Naive thymus-derived CD8-positive, alpha-beta T cell (primary cell): Measurements from ENCODE around the gene SLC2A4. TPM values are rescaled to one million over a fixed set of nuclear protein-coding genes. Genes with fewer than 3 reads are reported as not detected.
"Not testable (repeated sequence)": the region's sequence is repeated elsewhere in the genome, so short reads cannot be mapped to it uniquely, and the experiment has no call there.

Experiments used
- ATAC-seq, 2 donors: fragments of 150-1000 bp; cut with Tn5 transposase in 1 of 2; sonication (Bioruptor Pico), chemical (Tn5 transposase) in 1 of 2; 1 replicate in 1 of 2; 2 replicates in 1 of 2; pipeline ENCODE4 v1.10.0; 2021; ENCODE audit warnings: mild to moderate bottlenecking in 2 of 2, moderate library complexity in 2 of 2
- POLR2A ChIA-PET: fragments of 350-600 bp; sonication (Branson Sonifier 250); formaldehyde crosslinking; loops from one replicate; lab custom pipeline; 2021; ENCODE audit warnings: antibody characterized with exemption; lab: Charles Lee
- DNase-seq, 10 donors: peaks; one replicate each; pipeline versions ENCODE4 v3.0.0 to v3.0.0-alpha.2; 2020 to 2022
- H3K27ac Mint-ChIP-seq, 10 donors: one replicate each; pipeline ENCODE4 v1.8.0; 2020 to 2022; ENCODE audit warnings: mild to moderate bottlenecking in 10 of 10, mixed read lengths in 10 of 10, moderate library complexity in 4 of 10, inconsistent platforms in 1 of 10
- H3K27me3 Mint-ChIP-seq, 5 donors: one replicate each; pipeline ENCODE4 v1.8.0; 2021 to 2022; ENCODE audit warnings: mixed read lengths in 5 of 5
- H3K36me3 Mint-ChIP-seq, 3 donors: one replicate each; pipeline ENCODE4 v1.8.0; 2020 to 2022; ENCODE audit warnings: mixed read lengths in 3 of 3, mild to moderate bottlenecking in 2 of 3, inconsistent platforms in 1 of 3
- H3K4me1 Mint-ChIP-seq, 4 donors: one replicate each; pipeline ENCODE4 v1.8.0; 2021 to 2022; ENCODE audit warnings: mixed read lengths in 4 of 4
- H3K4me3 Mint-ChIP-seq, 10 donors: one replicate each; pipeline ENCODE4 v1.8.0; 2020 to 2022; ENCODE audit warnings: mild to moderate bottlenecking in 10 of 10, mixed read lengths in 10 of 10, moderate library complexity in 6 of 10, inconsistent platforms in 1 of 10
- H3K9me3 Mint-ChIP-seq, 9 donors: one replicate each; pipeline ENCODE4 v1.8.0; 2020 to 2022; ENCODE audit warnings: mixed read lengths in 9 of 9, mild to moderate bottlenecking in 3 of 9, inconsistent platforms in 1 of 9, moderate library complexity in 1 of 9
- polyA plus RNA-seq, 3 donors: library from polyadenylated mRNA; unstranded; fragments of 300-500 nt; fragmentation: Illumina TruSeq; gene quantifications; one replicate each; pipeline ENCODE4 v1.2.3, GENCODE V29; 2021
- total RNA-seq, 8 experiments: library from RNA in 2 of 8; stranded (reverse) in 2 of 8; gene quantifications; one replicate each; pipeline ENCODE4 v1.2.3 and lab custom pipeline; 2021 to 2026

Gene SLC2A4
- total and polyA plus RNA-seq, 5 experiments from 2014 or later = not detected

- Mint-ChIP-seq H3K36me3 (peaks cover 0 to 45% (median 2%) of the 10 kb centered on the region in 3 donors), H3K27me3 (peaks cover 0 to 4% (median 0%) of the 10 kb centered on the region in 5 donors), H3K4me3 (peak within 1 kb of the TSS; percentile 83 to 100 (median 96)), H3K27ac (peak within 1 kb of the TSS; percentile 81 to 100 (median 98)), H3K4me1 (peaks cover 46 to 75% (median 63%) of the 10 kb centered on the region in 4 donors), H3K9me3 (peaks cover 0 to 2% (median 0%) of the 10 kb centered on the region in 9 donors)
- ATAC-seq (peak; percentile 51 to 67), DNase-seq (peak; percentile 92 to 98 (median 96))
- POLR2A ChIA-PET = interaction anchor here (0.6 to 18.2 kb wide), 23 partner anchors 10 to 1753 kb away, joined by 3 to 371 read pairs (median 4); partner anchors contain the start of genes ACADVL, ACAP1, CLDN7 and CTDNEP1
These were observed 42.2 kb upstream of the SLC2A4 start, which contains the start of gene PHF23 for GRCh38 chr17:7239091-7240027. Gene PHF23, minus strand, starts transcription at chr17:7239457. Its CDS starts 178 bp downstream, at chr17:7239279.

- H3K27me3 Mint-ChIP-seq = peaks cover 0 to 3% (median 0%) of the 10 kb centered on the region in 5 donors
- H3K27ac Mint-ChIP-seq = peak overlapping the region; percentile 81 to 100 (median 99)
- H3K4me3 Mint-ChIP-seq = peak overlapping the region; percentile 83 to 100 (median 96)
- peaks cover 0 to 45% (median 2%) of the 10 kb centered on the region in 3 donors for H3K36me3 Mint-ChIP-seq
- ATAC-seq (no peak), DNase-seq (no peak)
- H3K9me3 Mint-ChIP-seq = peaks cover 0 to 2% (median 0%) of the 10 kb centered on the region in 9 donors
- POLR2A ChIA-PET = interaction anchor here (1.1 to 18.2 kb wide), 7 partner anchors 9 to 447 kb away, joined by 3 to 371 read pairs (median 4); partner anchors contain the start of genes ACADVL, CLDN7, CTDNEP1 and DLG4
- peaks cover 40 to 65% (median 52%) of the 10 kb centered on the region in 4 donors for H3K4me1 Mint-ChIP-seq
These were observed 41.1 kb upstream of the SLC2A4 start for GRCh38 chr17:7240375-7240774.

GRCh38 chr17:7241090-7241733 lies 40.3 kb upstream of the SLC2A4 start:
- H3K9me3 Mint-ChIP-seq = peaks cover 0 to 2% (median 0%) of the 10 kb centered on the region in 9 donors
- POLR2A ChIA-PET = interaction anchor here (0.6 to 18.2 kb wide), 10 partner anchors 8 to 446 kb away, joined by 3 to 371 read pairs (median 4); partner anchors contain the start of genes ACADVL, ACAP1, CTDNEP1 and DLG4
- DNase-seq (no peak), ATAC-seq (no peak)
- H3K27me3 Mint-ChIP-seq = peaks cover 0 to 3% (median 0%) of the 10 kb centered on the region in 5 donors
- H3K4me1 Mint-ChIP-seq = peaks cover 35 to 60% (median 44%) of the 10 kb centered on the region in 4 donors
- peak overlapping the region; percentile 97 to 100 (median 99) for H3K27ac Mint-ChIP-seq
- H3K36me3 Mint-ChIP-seq = peaks cover 0 to 48% (median 2%) of the 10 kb centered on the region in 3 donors
- peak overlapping the region; percentile 83 to 100 (median 97) for H3K4me3 Mint-ChIP-seq

DNA sequence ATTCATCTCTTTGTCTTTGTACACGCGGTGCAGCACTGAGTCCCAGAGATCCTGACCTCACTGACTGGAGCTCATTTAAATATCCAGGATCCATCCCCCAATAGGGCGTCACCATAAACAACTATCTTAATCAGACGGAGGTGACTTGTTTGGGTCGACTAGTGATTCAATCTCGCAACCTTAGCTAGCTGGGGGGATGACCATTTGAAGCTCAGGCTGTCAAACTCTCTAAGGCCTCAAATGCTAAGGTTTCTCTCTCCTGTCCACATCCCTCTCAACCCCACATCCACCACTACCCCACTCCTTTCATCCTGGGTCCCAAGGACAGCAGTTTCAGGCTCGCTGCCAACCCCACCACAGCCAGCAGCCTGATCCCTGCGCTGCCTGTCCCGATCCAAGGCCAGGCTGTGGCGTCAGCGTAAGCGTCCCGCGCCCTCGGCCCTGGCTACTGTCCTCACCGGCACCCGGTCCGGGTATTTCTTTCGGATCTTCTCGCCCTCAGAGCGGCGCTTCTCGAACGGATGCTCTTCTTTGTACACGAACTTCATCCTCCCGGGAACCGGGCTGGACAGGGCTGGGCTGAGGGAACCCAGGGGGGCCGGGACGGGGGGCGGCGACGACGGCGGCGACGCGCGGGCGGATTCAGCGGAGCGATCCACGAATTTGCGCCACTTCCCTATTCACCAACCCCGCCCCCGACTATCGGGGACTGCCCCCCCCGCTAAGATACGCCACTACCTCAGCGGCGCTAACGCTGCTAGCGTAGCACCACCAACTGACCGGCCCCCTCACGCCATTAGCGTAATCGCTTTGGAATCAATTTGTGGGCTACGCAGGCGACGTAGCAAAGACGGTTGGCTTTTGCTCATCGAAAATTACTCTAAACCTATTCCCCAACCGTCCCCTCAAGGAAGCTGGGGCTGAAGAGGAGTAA lies 39.5 kb upstream of the SLC2A4 start, which contains the start of gene GABARAP:
GABARAP (minus strand) TSS at position 667 of the 934 bp plus-strand sequence; CDS start at position 548, 119 bp downstream.
- peaks cover 31 to 59% (median 44%) of the 10 kb centered on the region in 4 donors for H3K4me1 Mint-ChIP-seq
- peak within 1 kb of the TSS; percentile 97 to 100 (median 99) for H3K27ac Mint-ChIP-seq
- DNase-seq (peak; percentile 82 to 97 (median 90)), ATAC-seq (peak; percentile 16 to 29)
- POLR2A ChIA-PET = interaction anchor here (0.6 to 18.2 kb wide), 22 partner anchors 7 to 926 kb away, joined by 3 to 371 read pairs (median 4); partner anchors contain the start of genes ACADVL, ACAP1, CTDNEP1 and DLG4
- peak within 1 kb of the TSS; percentile 83 to 100 (median 97) for H3K4me3 Mint-ChIP-seq
- peaks cover 0 to 3% (median 0%) of the 10 kb centered on the region in 5 donors for H3K27me3 Mint-ChIP-seq
- H3K9me3 Mint-ChIP-seq = peaks cover 0 to 2% (median 0%) of the 10 kb centered on the region in 9 donors
- H3K36me3 Mint-ChIP-seq = peaks cover 0 to 49% (median 4%) of the 10 kb centered on the region in 3 donors

GRCh38 chr17:7242717-7243452 lies 38.6 kb upstream of the SLC2A4 start:
- ATAC-seq (peak; percentile 37 to 51), DNase-seq (peak; percentile 89 to 99 (median 92))
- peaks cover 0 to 3% (median 0%) of the 10 kb centered on the region in 5 donors for H3K27me3 Mint-ChIP-seq
- POLR2A ChIA-PET = interaction anchor here (0.6 to 18.2 kb wide), 17 partner anchors 7 to 925 kb away, joined by 3 to 371 read pairs (median 4); partner anchors contain the start of genes ACADVL, ACAP1, CTDNEP1 and DLG4
- H3K27ac Mint-ChIP-seq = peak overlapping the region; percentile 97 to 100 (median 99)
- H3K4me1 Mint-ChIP-seq = peaks cover 28 to 51% (median 41%) of the 10 kb centered on the region in 4 donors
- peaks cover 0 to 46% (median 4%) of the 10 kb centered on the region in 3 donors for H3K36me3 Mint-ChIP-seq
- H3K4me3 Mint-ChIP-seq = peak overlapping the region; percentile 83 to 100 (median 97)
- H3K9me3 Mint-ChIP-seq = peaks cover 0 to 2% (median 0%) of the 10 kb centered on the region in 9 donors

DNA sequence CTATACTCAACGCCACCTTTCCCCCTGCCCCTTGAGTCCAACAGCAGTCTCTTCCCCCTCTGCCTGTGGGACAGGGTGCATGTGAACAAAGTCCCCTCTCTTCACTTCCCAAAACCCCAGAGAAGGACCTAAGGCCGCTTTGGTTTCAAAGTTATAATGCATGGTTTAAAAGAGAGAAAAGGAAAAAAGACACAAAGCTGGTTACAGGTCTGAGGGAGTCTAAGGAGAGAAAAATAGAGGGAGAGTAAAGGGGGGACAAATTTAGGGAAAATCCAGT lies 38.1 kb upstream of the SLC2A4 start:
- H3K4me3 Mint-ChIP-seq = peak overlapping the region; percentile 79 to 98 (median 88)
- no peak for ATAC-seq
- peaks cover 0 to 3% (median 0%) of the 10 kb centered on the region in 5 donors for H3K27me3 Mint-ChIP-seq
- peaks cover 0 to 46% (median 4%) of the 10 kb centered on the region in 3 donors for H3K36me3 Mint-ChIP-seq
- no peak for DNase-seq
- POLR2A ChIA-PET = interaction anchor here (1.3 to 18.2 kb wide), 8 partner anchors 6 to 208 kb away, joined by 3 to 371 read pairs (median 8); partner anchors contain the start of genes ACADVL, CTDNEP1, DLG4 and ELP5
- peak overlapping the region; percentile 88 to 100 (median 96) for H3K27ac Mint-ChIP-seq
- H3K4me1 Mint-ChIP-seq = peaks cover 28 to 53% (median 41%) of the 10 kb centered on the region in 4 donors
- H3K9me3 Mint-ChIP-seq = peaks cover 0 to 2% (median 0%) of the 10 kb centered on the region in 9 donors

DNA sequence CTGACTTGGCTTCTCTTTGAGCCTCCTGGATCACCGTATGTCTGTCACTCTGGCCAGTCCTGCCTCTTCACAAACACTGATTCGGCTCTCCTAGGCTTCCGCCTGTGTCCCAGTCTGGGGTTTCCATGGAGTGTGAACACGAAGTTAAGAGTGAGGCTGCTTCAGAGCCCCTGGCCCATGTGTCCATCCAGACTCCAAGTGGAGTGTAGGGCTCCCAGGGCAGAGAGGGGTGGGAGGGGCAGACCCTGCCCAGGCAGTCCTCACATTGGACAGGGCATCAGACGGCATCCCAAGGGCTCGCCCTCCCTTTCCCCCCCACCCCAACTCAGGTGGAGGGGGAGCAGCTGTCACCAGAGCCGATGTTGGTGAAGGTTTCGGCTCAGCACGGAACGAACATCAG lies 37.7 kb upstream of the SLC2A4 start:
- H3K9me3 Mint-ChIP-seq, ATAC-seq, H3K27me3 Mint-ChIP-seq, DNase-seq: not testable (repeated sequence)
- Mint-ChIP-seq H3K4me3 (peak overlapping the region in 3 of 10 donors; percentile 25 to 83 (median 59)), H3K4me1 (peaks cover 31 to 57% (median 46%) of the 10 kb centered on the region in 4 donors), H3K27ac (peak overlapping the region in 7 of 10 donors; percentile 48 to 100 (median 98)), H3K36me3 (peaks cover 0 to 46% (median 4%) of the 10 kb centered on the region in 3 donors)
- POLR2A ChIA-PET = interaction anchor here (1.5 to 18.2 kb wide), 4 partner anchors 9 to 50 kb away, joined by 3 to 371 read pairs (median 12); partner anchors contain the start of genes ACADVL and DLG4

DNA sequence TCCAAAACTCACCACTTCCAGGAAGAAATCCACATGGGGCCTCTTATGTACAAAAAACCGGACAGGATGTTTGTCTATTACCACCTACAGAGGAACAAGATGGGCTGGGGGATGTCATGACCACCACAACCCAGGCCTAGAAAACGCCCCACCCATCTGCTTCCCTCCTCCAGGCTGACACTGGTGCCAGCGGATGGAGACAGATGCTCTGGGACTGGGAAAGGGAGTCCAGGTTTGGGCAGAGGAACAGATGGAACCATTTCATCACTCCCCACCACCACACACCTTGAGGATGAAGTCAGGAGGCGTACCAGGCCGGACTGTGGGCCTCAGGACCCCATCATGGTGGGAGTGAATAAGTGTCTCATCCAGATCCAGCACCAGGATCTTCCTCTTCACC lies 34.7 kb upstream of the SLC2A4 start:
- ATAC-seq (no peak), DNase-seq (no peak)
- H3K36me3 Mint-ChIP-seq = peaks cover 0 to 32% (median 4%) of the 10 kb centered on the region in 3 donors
- POLR2A ChIA-PET = interaction anchor here (0.6 to 5.6 kb wide), 4 partner anchors 7 to 374 kb away, joined by 3 to 89 read pairs (median 6); partner anchors contain the start of genes ACAP1, GABARAP and PHF23
- H3K4me1 Mint-ChIP-seq = peaks cover 24 to 56% (median 44%) of the 10 kb centered on the region in 4 donors
- H3K9me3 Mint-ChIP-seq = peaks cover 0 to 2% (median 0%) of the 10 kb centered on the region in 9 donors
- H3K4me3 Mint-ChIP-seq = peak overlapping the region in 1 of 10 donors; percentile 54
- peak overlapping the region in 4 of 10 donors; percentile 32 to 73 (median 70) for H3K27ac Mint-ChIP-seq
- peaks cover 0 to 3% (median 0%) of the 10 kb centered on the region in 5 donors for H3K27me3 Mint-ChIP-seq

- Mint-ChIP-seq H3K4me3 (peak overlapping the region in 7 of 10 donors; percentile 2 to 96 (median 91)), H3K27ac (peak overlapping the region in 5 of 10 donors; percentile 29 to 89 (median 52)), H3K36me3 (peaks cover 0 to 33% (median 3%) of the 10 kb centered on the region in 3 donors), H3K9me3 (no peaks in the 10 kb centered on the region), H3K27me3 (no peaks in the 10 kb centered on the region), H3K4me1 (peaks cover 21 to 53% (median 46%) of the 10 kb centered on the region in 4 donors)
- ATAC-seq (no peak), DNase-seq (peak in 1 of 10 donors; percentile 2)
- POLR2A ChIA-PET = interaction anchor here (5.6 kb wide), 1 partner anchor 9 kb away, joined by 89 read pairs; the partner anchor contains the start of genes GABARAP and PHF23
These were observed 32.7 kb upstream of the SLC2A4 start for GRCh38 chr17:7248796-7249195.
